Hepatocyte (in vitro differentiated cells): ENCODE data around the gene RABGGTA.

Experiments
- CTCF ChIP-seq: fragments of 200-600 bp; sonication (generic); IDR thresholded peaks from 2 replicates; pipeline ENCODE4 v1.5.1; 2016; ENCODE audit warnings: antibody characterized with exemption, mild to moderate bottlenecking; ENCODE audit not compliant: poor library complexity
- EZH2 ChIP-seq: fragments of 200-600 bp; sonication (generic); IDR thresholded peaks from 2 replicates; pipeline ENCODE4 v1.6.1; 2016; ENCODE audit warnings: antibody characterized with exemption, mild to moderate bottlenecking, borderline replicate concordance
- EZH2phosphoT487 ChIP-seq: fragments of 200-600 bp; sonication (generic); IDR thresholded peaks from one replicate; pipeline ENCODE4 v1.6.1; 2018; ENCODE audit warnings: antibody characterized with exemption, mild to moderate bottlenecking, low read depth, moderate library complexity; ENCODE audit not compliant: unreplicated experiment, severe bottlenecking

GRCh38 chr14:24286996-24287395 lies 15.6 kb upstream of the RABGGTA start:
- TF ChIP-seq EZH2, result no peak
- no peak for TF ChIP-seq CTCF
- no peak for TF ChIP-seq EZH2phosphoT487
